AG10803 (cell line): ENCODE results near the gene TEX261.

Experiments used
- DNase-seq: peaks from one replicate; pipeline ENCODE4 v3.0.0; 2010; ENCODE audit warnings: low read depth
- H3K4me3 ChIP-seq: 2 replicates; pipeline ENCODE4 v1.5.1; 2011; ENCODE audit warnings: mild to moderate bottlenecking, low read length, control low read depth
- TF ChIP-seq, protein P1 (sequence below): conservative IDR thresholded peaks from 2 replicates; pipeline ENCODE4 v1.5.1; 2011; ENCODE audit warnings: mild to moderate bottlenecking, low read length, control low read depth, inconsistent platforms

Gene TEX261

DNA sequence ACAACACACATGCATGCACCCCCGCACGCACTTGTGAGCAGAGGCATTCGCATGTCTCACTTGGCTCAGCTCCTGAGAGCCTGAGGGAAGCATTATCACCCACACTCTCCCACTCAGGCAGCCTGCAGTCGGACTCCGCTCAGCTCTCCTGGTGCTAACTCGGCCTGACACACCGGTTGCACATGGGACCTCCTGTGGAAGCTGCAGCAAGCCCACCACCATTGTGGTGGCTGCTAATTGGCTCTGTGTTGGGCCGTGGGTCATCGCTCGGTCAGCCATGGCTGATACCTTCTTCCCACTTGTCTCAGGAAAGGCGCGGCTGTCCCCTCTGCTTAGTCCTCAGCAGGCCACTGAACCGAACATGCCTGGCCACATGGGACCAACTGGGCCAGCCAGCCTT is 13.7 kb upstream of the TEX261 start:
- TF ChIP-seq, protein P1, sequence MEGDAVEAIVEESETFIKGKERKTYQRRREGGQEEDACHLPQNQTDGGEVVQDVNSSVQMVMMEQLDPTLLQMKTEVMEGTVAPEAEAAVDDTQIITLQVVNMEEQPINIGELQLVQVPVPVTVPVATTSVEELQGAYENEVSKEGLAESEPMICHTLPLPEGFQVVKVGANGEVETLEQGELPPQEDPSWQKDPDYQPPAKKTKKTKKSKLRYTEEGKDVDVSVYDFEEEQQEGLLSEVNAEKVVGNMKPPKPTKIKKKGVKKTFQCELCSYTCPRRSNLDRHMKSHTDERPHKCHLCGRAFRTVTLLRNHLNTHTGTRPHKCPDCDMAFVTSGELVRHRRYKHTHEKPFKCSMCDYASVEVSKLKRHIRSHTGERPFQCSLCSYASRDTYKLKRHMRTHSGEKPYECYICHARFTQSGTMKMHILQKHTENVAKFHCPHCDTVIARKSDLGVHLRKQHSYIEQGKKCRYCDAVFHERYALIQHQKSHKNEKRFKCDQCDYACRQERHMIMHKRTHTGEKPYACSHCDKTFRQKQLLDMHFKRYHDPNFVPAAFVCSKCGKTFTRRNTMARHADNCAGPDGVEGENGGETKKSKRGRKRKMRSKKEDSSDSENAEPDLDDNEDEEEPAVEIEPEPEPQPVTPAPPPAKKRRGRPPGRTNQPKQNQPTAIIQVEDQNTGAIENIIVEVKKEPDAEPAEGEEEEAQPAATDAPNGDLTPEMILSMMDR, result no peak
- DNase-seq, result no peak
- no peak overlapping the region for H3K4me3 ChIP-seq

GRCh38 chr2:71006955-71007799 is 12.5 kb upstream of the TEX261 start:
- TF ChIP-seq, protein P1, result no peak
- no peak for DNase-seq
- H3K4me3 ChIP-seq, result no peak overlapping the region

DNA sequence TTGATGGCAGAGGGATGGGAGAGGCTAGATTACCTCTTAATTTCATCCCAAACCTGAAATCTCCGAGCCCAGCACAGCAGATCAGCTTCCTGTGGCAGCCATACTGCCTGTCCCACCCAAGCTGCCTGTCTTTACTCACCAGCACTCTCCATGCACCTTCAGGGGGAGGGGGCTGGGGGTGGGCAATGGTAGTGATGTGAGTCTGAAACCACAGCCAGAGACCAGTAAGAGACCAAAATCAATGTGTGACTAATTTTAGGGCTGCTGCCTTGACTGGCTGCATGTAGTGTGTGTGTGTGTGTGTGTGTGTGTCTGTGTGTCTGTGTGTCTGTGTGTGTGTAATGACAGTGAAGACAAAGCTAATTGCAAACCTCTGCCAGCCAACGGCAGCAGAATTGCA is 11.7 kb upstream of the TEX261 start:
- DNase-seq, result no peak
- TF ChIP-seq, protein P1, result no peak
- H3K4me3 ChIP-seq, result no peak overlapping the region

DNA sequence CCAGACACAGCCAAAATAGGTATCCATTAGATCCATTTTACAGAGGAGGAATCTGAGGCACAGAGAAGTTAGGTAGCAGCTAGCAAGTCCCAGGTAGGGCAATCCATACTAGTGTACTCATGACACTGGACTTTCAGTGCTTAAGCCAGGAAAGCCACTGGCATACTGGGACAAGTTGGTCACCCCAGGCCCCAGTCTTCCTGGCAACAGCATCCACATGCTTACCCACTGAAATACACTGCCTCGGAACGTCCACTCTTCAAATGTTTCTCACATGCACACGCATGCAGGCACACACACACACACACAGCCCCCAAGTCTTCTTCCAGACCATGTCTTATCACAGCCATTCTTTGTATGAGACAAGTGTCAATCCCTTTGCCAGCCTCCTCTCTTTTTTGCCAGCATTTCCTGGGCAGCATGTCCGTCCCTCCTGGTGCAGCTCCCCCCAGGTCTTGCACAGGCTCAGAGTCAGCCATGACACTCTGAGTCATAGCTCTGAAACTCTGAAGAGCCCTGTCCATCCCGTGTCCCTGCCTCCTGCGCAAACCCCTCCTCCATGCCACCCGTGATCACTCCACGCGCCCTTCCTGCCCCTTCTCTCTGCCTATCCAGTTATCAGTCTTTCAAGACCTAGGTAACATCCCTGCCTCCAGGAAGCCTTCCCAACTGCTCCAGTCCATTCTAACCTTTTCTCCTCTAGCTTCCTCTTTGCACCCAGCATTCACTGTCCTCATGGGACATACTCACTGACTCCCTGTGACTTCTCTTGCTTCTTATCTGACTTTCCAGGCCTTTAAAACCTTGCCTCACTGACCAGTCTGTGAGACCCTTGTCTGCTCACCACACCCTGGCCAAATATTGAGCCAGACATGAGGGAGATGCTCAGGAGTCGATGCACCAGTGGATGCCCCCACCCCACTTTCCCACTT is 10.9 kb upstream of the TEX261 start:
- DNase-seq, result no peak
- no peak overlapping the region for H3K4me3 ChIP-seq
- TF ChIP-seq, protein P1, result no peak

DNA sequence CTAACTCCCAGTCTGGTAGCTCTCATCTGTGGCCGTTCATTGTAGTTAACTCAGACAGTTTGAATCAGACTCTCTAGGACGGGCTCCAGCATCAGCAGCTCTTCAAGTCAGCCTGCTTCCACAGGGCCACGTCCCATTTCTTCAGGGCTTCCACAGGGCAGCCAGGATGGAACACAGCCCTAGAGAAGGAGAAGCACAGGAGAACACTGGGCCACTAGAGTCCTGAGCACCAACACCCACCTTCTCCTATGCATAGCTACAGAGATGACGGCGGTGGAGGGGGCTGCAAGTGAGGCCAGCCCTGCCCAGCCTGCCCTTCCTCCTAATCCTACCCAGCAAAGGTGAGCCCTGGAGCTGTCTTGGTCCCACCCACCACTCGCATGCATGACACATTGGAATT is 10.2 kb upstream of the TEX261 start:
- H3K4me3 ChIP-seq, result no peak overlapping the region
- TF ChIP-seq, protein P1, result no peak
- no peak for DNase-seq

- no peak overlapping the region for H3K4me3 ChIP-seq
- DNase-seq, result no peak
- TF ChIP-seq, protein P1, result no peak
Observed at GRCh38 chr2:71003966-71004755, 9.5 kb upstream of the TEX261 start.
